Suprapubic skin (tissue), 4 donors: ENCODE data around the gene INO80E.

Experiments
- EP300 ChIP-seq: sonication (generic); formaldehyde crosslinking; IDR thresholded peaks from one replicate; pipeline ENCODE4 v1.6.1; 2017; ENCODE audit warnings: antibody characterized with exemption
- POLR2A ChIP-seq, 2 donors: fragments of 450-650 bp; IDR thresholded peaks; one replicate each; pipeline ENCODE4 v1.6.1; 2017; ENCODE audit warnings: antibody characterized with exemption in 2 of 2, mild to moderate bottlenecking in 2 of 2, moderate library complexity in 2 of 2
- POLR2AphosphoS5 ChIP-seq, 3 donors: sonication (generic); formaldehyde crosslinking; IDR thresholded peaks; one replicate each; pipeline ENCODE4 v1.6.1; 2017; ENCODE audit warnings: antibody characterized with exemption in 3 of 3
- TF ChIP-seq, protein P1 (sequence below), 2 donors: fragments of 200-600 bp in 1 of 2; fragments of 450-650 bp in 1 of 2; sonication (generic) in 1 of 2; IDR thresholded peaks; one replicate each; pipeline ENCODE4 v1.5.1; 2016 to 2019; ENCODE audit warnings: antibody characterized with exemption in 2 of 2, mild to moderate bottlenecking in 1 of 2, moderate library complexity in 1 of 2

DNA sequence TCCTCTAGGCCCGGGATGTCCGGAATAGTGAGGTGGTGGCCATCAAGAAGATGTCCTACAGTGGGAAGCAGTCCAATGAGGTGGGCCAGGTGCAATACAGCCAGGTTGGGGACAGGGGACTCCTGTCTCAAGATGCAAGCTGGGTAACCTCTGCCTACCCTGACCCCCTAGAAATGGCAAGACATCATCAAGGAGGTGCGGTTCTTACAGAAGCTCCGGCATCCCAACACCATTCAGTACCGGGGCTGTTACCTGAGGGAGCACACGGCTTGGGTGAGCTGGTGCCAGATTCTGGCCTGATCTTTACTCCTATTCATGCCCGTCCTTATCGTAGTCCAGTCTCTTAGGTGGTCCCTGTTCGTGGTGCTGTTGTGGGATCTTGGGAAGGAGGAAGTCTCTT lies 18.0 kb upstream of the INO80E start:
- TF ChIP-seq, protein P1, sequence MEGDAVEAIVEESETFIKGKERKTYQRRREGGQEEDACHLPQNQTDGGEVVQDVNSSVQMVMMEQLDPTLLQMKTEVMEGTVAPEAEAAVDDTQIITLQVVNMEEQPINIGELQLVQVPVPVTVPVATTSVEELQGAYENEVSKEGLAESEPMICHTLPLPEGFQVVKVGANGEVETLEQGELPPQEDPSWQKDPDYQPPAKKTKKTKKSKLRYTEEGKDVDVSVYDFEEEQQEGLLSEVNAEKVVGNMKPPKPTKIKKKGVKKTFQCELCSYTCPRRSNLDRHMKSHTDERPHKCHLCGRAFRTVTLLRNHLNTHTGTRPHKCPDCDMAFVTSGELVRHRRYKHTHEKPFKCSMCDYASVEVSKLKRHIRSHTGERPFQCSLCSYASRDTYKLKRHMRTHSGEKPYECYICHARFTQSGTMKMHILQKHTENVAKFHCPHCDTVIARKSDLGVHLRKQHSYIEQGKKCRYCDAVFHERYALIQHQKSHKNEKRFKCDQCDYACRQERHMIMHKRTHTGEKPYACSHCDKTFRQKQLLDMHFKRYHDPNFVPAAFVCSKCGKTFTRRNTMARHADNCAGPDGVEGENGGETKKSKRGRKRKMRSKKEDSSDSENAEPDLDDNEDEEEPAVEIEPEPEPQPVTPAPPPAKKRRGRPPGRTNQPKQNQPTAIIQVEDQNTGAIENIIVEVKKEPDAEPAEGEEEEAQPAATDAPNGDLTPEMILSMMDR (IDR thresholded peaks at IDR 0.05), result no peak
- TF ChIP-seq POLR2A (IDR thresholded peaks at IDR 0.05), result no peak
- TF ChIP-seq POLR2AphosphoS5 (IDR thresholded peaks at IDR 0.05), result no peak
- TF ChIP-seq EP300, result no peak
